Measurements from ENCODE around the gene OLFML2B. TPM values are rescaled to one million over a fixed set of nuclear protein-coding genes. Genes with fewer than 3 reads are reported as not detected.

The OLFML2B gene
- total and polyA plus RNA-seq, 4 donors = 3.0 to 52.2 (median 11.7) TPM

- TF ChIP-seq, protein P1, sequence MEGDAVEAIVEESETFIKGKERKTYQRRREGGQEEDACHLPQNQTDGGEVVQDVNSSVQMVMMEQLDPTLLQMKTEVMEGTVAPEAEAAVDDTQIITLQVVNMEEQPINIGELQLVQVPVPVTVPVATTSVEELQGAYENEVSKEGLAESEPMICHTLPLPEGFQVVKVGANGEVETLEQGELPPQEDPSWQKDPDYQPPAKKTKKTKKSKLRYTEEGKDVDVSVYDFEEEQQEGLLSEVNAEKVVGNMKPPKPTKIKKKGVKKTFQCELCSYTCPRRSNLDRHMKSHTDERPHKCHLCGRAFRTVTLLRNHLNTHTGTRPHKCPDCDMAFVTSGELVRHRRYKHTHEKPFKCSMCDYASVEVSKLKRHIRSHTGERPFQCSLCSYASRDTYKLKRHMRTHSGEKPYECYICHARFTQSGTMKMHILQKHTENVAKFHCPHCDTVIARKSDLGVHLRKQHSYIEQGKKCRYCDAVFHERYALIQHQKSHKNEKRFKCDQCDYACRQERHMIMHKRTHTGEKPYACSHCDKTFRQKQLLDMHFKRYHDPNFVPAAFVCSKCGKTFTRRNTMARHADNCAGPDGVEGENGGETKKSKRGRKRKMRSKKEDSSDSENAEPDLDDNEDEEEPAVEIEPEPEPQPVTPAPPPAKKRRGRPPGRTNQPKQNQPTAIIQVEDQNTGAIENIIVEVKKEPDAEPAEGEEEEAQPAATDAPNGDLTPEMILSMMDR (IDR thresholded peaks at IDR 0.05; ENCODE audit: control extremely low read depth, extremely low read depth) = no peak
- H3K9me3 ChIP-seq (ENCODE audit: control insufficient read depth in 4 of 4, insufficient read depth in 3 of 4, low read length in 3 of 4) = no peaks in the 10 kb centered on the region
- H3K4me1 ChIP-seq (ENCODE audit: control insufficient read depth in 5 of 5, insufficient read depth in 5 of 5, low read length in 5 of 5) = no peaks in the 10 kb centered on the region
- H3K4me3 ChIP-seq = no peak overlapping the region
- ATAC-seq (ENCODE audit: insufficient read depth, low FRiP score) (no peak), DNase-seq (peak in 2 of 3 donors; percentile 24 to 33)
- H3K27me3 ChIP-seq (ENCODE audit: control insufficient read depth in 3 of 3, insufficient read depth in 3 of 3, low read length in 2 of 3) = peaks cover 0 to 7% (median 0%) of the 10 kb centered on the region in 3 donors
- no peak overlapping the region for H3K9ac ChIP-seq (ENCODE audit: insufficient read depth in 1 of 2, low read length in 2 of 2)
- H3K36me3 ChIP-seq (ENCODE audit: control insufficient read depth in 4 of 4, insufficient read depth in 4 of 4, low read length in 4 of 4) = no peaks in the 10 kb centered on the region
- no peak overlapping the region for H3K27ac ChIP-seq (ENCODE audit: low read depth in 1 of 2, low read length in 1 of 2)
Measured at GRCh38 chr1:162040657-162041056, 17.0 kb upstream of the OLFML2B start.

DNA sequence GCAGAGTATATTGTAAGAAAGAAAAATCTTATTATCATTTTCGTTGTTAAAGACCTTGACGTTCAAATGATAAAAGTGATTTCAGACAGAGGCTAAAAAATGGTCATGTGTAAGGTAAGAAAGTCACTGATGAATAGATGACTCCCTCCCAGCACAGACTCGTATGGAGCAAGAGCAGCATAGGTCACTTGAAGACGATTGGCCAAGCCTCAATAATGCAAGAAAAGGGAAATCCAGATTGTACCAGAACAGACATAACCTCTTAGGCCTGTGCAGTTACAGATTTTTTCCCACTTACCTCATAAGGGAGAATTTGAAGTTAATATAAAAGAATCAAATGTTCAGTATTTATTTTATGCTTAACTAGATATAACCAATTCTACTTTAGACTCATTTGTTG, 16.3 kb upstream of the OLFML2B start:
- H3K27ac ChIP-seq (ENCODE audit: low read depth in 1 of 2, low read length in 1 of 2) = no peak overlapping the region
- no peak overlapping the region for H3K9ac ChIP-seq (ENCODE audit: insufficient read depth in 1 of 2, low read length in 2 of 2)
- no peaks in the 10 kb centered on the region for H3K4me1 ChIP-seq (ENCODE audit: control insufficient read depth in 5 of 5, insufficient read depth in 5 of 5, low read length in 5 of 5)
- no peak overlapping the region for H3K4me3 ChIP-seq
- H3K36me3 ChIP-seq (ENCODE audit: control insufficient read depth in 4 of 4, insufficient read depth in 4 of 4, low read length in 4 of 4) = no peaks in the 10 kb centered on the region
- no peak for ATAC-seq (ENCODE audit: insufficient read depth, low FRiP score)
- peaks cover 0 to 7% (median 0%) of the 10 kb centered on the region in 3 donors for H3K27me3 ChIP-seq (ENCODE audit: control insufficient read depth in 3 of 3, insufficient read depth in 3 of 3, low read length in 2 of 3)
- DNase-seq = no peak
- TF ChIP-seq, protein P1 (IDR thresholded peaks at IDR 0.05; ENCODE audit: control extremely low read depth, extremely low read depth) = no peak
- H3K9me3 ChIP-seq (ENCODE audit: control insufficient read depth in 4 of 4, insufficient read depth in 3 of 4, low read length in 3 of 4) = no peaks in the 10 kb centered on the region
- WGBS, 2 donors = 55 to 73% methylated on average over 4 of the region's 4 CpGs

GRCh38 chr1:162038624-162039023, 15.0 kb upstream of the OLFML2B start:
- H3K36me3 ChIP-seq (ENCODE audit: control insufficient read depth in 4 of 4, insufficient read depth in 4 of 4, low read length in 4 of 4) = no peaks in the 10 kb centered on the region
- DNase-seq (no peak), ATAC-seq (ENCODE audit: insufficient read depth, low FRiP score) (no peak)
- 83 to 93% methylated on average over 1 of the region's 1 CpG for WGBS, 2 donors
- peaks cover 0 to 11% (median 0%) of the 10 kb centered on the region in 3 donors for H3K27me3 ChIP-seq (ENCODE audit: control insufficient read depth in 3 of 3, insufficient read depth in 3 of 3, low read length in 2 of 3)
- no peaks in the 10 kb centered on the region for H3K4me1 ChIP-seq (ENCODE audit: control insufficient read depth in 5 of 5, insufficient read depth in 5 of 5, low read length in 5 of 5)
- H3K9ac ChIP-seq (ENCODE audit: insufficient read depth in 1 of 2, low read length in 2 of 2) = no peak overlapping the region
- H3K9me3 ChIP-seq (ENCODE audit: control insufficient read depth in 4 of 4, insufficient read depth in 3 of 4, low read length in 3 of 4) = peaks cover 0 to 2% (median 0%) of the 10 kb centered on the region in 4 donors
- TF ChIP-seq, protein P1 (IDR thresholded peaks at IDR 0.05; ENCODE audit: control extremely low read depth, extremely low read depth) = no peak
- no peak overlapping the region for H3K27ac ChIP-seq (ENCODE audit: low read depth in 1 of 2, low read length in 1 of 2)
- no peak overlapping the region for H3K4me3 ChIP-seq

- Histone ChIP-seq H3K9me3 (ENCODE audit: control insufficient read depth in 4 of 4, insufficient read depth in 3 of 4, low read length in 3 of 4) (peaks cover 0 to 2% (median 0%) of the 10 kb centered on the region in 4 donors), H3K9ac (ENCODE audit: insufficient read depth in 1 of 2, low read length in 2 of 2) (no peak overlapping the region), H3K27ac (ENCODE audit: low read depth in 1 of 2, low read length in 1 of 2) (no peak overlapping the region), H3K36me3 (ENCODE audit: control insufficient read depth in 4 of 4, insufficient read depth in 4 of 4, low read length in 4 of 4) (no peaks in the 10 kb centered on the region), H3K4me3 (no peak overlapping the region), H3K4me1 (ENCODE audit: control insufficient read depth in 5 of 5, insufficient read depth in 5 of 5, low read length in 5 of 5) (no peaks in the 10 kb centered on the region), H3K27me3 (ENCODE audit: control insufficient read depth in 3 of 3, insufficient read depth in 3 of 3, low read length in 2 of 3) (peaks cover 0 to 11% (median 0%) of the 10 kb centered on the region in 3 donors)
- no peak for DNase-seq
- TF ChIP-seq, protein P1 (IDR thresholded peaks at IDR 0.05; ENCODE audit: control extremely low read depth, extremely low read depth) = no peak
- no peak for ATAC-seq (ENCODE audit: insufficient read depth, low FRiP score)
- WGBS, 2 donors = 93 to 100% methylated on average over 1 of the region's 1 CpG
Measured at GRCh38 chr1:162036163-162036562, 12.5 kb upstream of the OLFML2B start.
